Immature natural killer cell (primary cell): ENCODE results near the gene MPC2. TPM values are rescaled to one million over a fixed set of nuclear protein-coding genes. Genes with fewer than 3 reads are reported as not detected.
"Not testable (repeated sequence)": the region's sequence is repeated elsewhere in the genome, so short reads cannot be mapped to it uniquely, and the experiment has no call there.

Source experiments
- DNase-seq, 3 donors: peaks; one replicate each; pipeline ENCODE4 v3.0.0; 2022; ENCODE audit warnings: mixed read lengths in 1 of 3
- H3K27ac Mint-ChIP-seq, 6 donors: one replicate each; pipeline ENCODE4 v1.8.0; 2020; ENCODE audit warnings: mixed read lengths in 6 of 6, mild to moderate bottlenecking in 5 of 6, inconsistent platforms in 4 of 6, moderate library complexity in 3 of 6
- H3K27me3 Mint-ChIP-seq, 3 donors: one replicate each; pipeline ENCODE4 v1.8.0; 2020 to 2021; ENCODE audit warnings: low read depth in 3 of 3, mild to moderate bottlenecking in 3 of 3, mixed read lengths in 3 of 3, moderate library complexity in 3 of 3, inconsistent platforms in 1 of 3
- H3K36me3 Mint-ChIP-seq, 3 donors: one replicate each; pipeline ENCODE4 v1.8.0; 2020; ENCODE audit warnings: mixed read lengths in 3 of 3, inconsistent platforms in 2 of 3, mild to moderate bottlenecking in 2 of 3
- H3K4me1 Mint-ChIP-seq, 2 donors: one replicate each; pipeline ENCODE4 v1.8.0; 2020; ENCODE audit warnings: inconsistent platforms in 2 of 2, mild to moderate bottlenecking in 2 of 2, mixed read lengths in 2 of 2, moderate library complexity in 1 of 2
- H3K4me3 Mint-ChIP-seq, 5 donors: one replicate each; pipeline ENCODE4 v1.8.0; 2020; ENCODE audit warnings: mild to moderate bottlenecking in 5 of 5, mixed read lengths in 5 of 5, inconsistent platforms in 3 of 5, moderate library complexity in 3 of 5
- H3K9me3 Mint-ChIP-seq, 6 donors: one replicate each; pipeline ENCODE4 v1.8.0; 2020; ENCODE audit warnings: mild to moderate bottlenecking in 6 of 6, mixed read lengths in 6 of 6, inconsistent platforms in 4 of 6, moderate library complexity in 3 of 6
- polyA plus RNA-seq, 3 donors: library from polyadenylated mRNA; unstranded; fragments of 300-500 nt; fragmentation: Illumina TruSeq; gene quantifications; one replicate each; pipeline ENCODE4 v1.2.3, GENCODE V29; 2021

Gene MPC2
- polyA plus RNA-seq, 3 donors from 2014 or later: 76.5 to 119 (median 104) TPM

DNA sequence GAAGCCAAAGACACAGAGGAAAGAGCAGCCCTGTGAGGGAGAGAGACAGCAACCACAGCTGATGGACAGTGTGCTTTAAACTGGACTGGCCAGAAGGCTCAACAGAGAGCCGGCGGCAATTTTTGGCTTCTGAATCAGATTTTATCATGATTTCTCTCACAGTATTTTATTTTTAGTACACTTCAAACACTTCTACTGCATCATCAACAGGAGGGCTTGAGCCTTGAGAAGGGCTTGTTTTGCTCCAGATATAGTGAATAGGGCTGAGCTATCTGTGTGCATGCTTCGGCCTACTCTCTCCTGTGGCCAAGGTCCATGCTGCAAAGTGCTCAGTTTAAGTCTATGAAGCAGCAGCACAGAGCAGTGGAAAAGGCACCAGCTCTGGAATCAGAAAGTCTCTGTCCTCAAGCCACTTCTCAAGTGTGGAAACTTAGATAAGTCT lies 56.3 kb downstream of the MPC2 start:
- no peaks in the 10 kb centered on the region for H3K9me3 Mint-ChIP-seq
- H3K4me1 Mint-ChIP-seq: no peaks in the 10 kb centered on the region
- no peak for DNase-seq
- H3K27ac Mint-ChIP-seq: no peak overlapping the region
- peaks cover 0 to 4% (median 2%) of the 10 kb centered on the region in 3 donors for H3K27me3 Mint-ChIP-seq
- peaks cover 0 to 5% (median 0%) of the 10 kb centered on the region in 3 donors for H3K36me3 Mint-ChIP-seq
- no peak overlapping the region for H3K4me3 Mint-ChIP-seq

DNA sequence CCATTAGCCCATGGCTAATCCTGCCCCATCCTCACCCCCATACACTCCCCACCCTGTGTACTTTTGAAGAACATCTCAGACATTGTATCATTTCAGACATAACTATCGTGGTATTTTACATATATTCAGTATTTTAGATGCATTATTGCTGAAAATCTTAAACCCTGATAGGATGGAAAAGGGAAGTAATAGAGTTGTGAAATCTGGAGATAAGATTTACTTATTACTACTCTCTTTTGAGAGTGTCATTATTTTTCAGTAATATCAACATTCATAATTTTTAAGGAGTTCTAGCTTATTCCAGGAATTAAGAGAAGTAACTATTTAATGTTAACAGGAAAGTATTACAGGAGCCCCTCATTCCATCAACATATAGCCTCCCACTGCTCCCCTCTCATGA lies 57.4 kb downstream of the MPC2 start:
- H3K9me3 Mint-ChIP-seq: no peaks in the 10 kb centered on the region
- H3K27me3 Mint-ChIP-seq: peaks cover 0 to 4% (median 0%) of the 10 kb centered on the region in 3 donors
- no peaks in the 10 kb centered on the region for H3K36me3 Mint-ChIP-seq
- no peak for DNase-seq
- H3K4me3 Mint-ChIP-seq: no peak overlapping the region
- no peaks in the 10 kb centered on the region for H3K4me1 Mint-ChIP-seq
- no peak overlapping the region for H3K27ac Mint-ChIP-seq

DNA sequence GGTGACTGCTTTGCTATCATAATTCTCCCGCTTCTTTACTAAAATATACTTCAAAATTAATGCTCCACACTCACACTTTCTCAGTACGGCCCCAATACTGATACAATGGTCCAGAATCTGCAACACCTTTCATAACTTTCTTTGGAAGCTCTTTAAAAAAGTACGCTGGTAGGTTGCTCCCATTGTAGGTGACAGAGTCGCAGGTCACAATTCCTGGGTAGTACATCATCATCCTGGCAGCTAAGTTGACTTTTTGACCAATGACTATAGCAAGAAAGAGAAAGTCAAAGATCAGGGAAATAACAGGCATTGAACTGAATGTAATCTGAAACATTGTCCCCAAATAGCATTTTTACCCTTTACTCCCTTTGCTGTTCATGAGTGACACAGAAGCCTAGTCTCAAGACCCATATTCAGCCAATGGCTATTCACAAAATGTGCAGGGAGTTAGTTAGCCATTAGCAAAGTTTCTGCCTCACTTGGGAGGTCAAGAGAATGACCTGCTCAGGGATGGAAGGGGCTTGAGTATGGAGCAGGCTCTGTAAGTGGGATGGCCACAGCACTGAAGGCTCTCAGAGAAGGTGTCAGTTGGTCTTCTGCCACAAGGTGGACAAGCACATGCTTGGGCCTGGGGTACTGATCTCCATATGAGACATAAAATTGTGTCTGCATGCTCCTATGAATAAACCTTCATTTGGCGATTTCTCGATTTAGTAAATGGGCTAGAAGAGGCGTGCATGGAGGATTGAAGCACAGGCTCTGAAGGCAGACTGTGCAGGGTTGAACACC lies 58.3 kb downstream of the MPC2 start:
- no peaks in the 10 kb centered on the region for H3K36me3 Mint-ChIP-seq
- H3K9me3 Mint-ChIP-seq: no peaks in the 10 kb centered on the region
- no peaks in the 10 kb centered on the region for H3K27me3 Mint-ChIP-seq
- H3K4me1 Mint-ChIP-seq: no peaks in the 10 kb centered on the region
- no peak overlapping the region for H3K4me3 Mint-ChIP-seq
- no peak overlapping the region for H3K27ac Mint-ChIP-seq
- no peak for DNase-seq

DNA sequence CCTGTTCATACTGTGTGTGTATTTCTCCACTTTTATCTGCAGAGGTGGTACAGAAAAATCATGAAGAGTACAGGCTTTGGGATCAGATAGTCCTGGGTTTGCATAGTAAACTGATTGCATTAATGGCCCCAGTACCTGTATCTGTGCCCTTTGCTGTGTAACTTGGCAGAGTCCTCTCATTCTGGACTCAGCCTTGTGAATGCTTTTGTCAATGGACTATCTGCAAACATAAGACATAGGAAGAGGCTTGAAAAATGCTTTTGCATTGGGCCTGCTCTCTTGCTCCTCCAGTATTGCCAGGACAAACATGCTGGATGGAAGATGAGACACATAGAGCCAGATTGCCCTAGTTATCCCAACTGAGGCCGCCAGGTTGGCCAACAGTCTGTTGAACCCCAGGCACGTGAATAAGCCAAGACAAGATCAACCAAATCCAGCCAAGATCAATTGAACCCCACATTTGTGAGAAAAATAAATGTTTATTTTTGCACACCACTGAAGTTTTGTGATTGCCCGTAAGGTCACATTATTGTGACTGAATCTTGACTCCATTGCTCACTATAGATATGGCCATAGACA lies 60.2 kb downstream of the MPC2 start:
- Mint-ChIP-seq H3K27ac (no peak overlapping the region), H3K4me1 (no peaks in the 10 kb centered on the region), H3K9me3 (no peaks in the 10 kb centered on the region), H3K36me3 (no peaks in the 10 kb centered on the region), H3K27me3 (no peaks in the 10 kb centered on the region), H3K4me3 (no peak overlapping the region)
- no peak for DNase-seq

DNA sequence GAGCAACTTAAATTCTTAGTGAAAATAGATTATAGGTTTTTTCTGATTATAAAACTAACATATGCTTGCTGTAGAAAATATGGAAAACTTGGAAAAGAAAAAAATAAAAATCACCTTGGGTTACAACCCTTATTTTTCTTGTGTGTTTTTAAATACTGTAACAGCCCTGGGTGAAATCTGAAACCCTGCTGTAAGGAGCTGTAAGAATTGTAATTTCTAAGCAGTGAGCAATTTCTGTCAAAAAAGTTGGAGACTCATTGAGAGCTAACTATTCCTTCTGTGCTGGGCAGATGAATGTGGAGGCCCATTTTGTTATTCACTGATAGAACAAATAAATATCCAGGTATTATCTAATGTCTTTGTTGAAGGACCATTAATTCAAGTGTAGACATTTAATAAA lies 65.5 kb downstream of the MPC2 start:
- DNase-seq: no peak
- Mint-ChIP-seq H3K4me1 (no peaks in the 10 kb centered on the region), H3K36me3 (no peaks in the 10 kb centered on the region), H3K4me3 (no peak overlapping the region), H3K27me3 (no peaks in the 10 kb centered on the region), H3K27ac (no peak overlapping the region), H3K9me3 (no peaks in the 10 kb centered on the region)

DNA sequence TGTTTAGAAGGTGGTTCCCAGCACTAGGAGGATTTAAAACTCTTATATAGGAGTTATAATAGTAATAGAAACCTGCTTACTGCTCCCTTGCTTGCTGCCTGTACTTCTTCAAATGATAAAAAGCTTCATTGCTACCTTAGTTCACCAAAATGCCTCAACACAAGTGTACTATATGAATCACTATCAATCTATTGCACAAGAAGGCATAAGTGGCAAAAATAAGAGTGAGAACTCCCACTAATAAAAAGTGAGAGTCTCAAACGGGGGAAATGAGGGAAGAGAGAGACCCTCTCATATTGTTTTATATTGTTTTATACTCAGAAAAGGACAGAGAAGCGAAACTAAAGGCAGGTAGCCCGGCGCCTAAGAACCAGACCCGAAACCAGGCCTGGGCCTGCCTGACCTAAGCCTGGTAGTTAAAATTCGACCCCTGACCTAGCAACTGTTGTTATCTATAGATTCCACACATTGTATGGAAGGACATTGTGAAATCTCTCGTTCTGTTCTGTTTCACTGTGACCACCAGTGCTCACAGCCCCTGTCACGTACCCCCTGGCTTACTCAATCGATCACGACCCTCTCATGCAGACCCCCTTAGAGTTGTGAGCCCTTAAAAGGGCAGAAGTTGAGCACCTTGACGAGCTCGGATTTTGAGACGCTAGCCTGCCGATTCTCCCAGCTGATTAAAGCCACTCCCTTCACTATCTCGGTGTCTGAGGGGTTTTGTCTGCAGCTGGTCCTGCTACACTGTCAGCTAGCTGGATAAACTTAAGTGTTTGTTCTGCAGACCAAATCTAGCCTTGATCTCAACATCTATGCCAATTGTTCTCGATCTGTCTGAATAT lies 67.5 kb downstream of the MPC2 start:
- H3K9me3 Mint-ChIP-seq, H3K4me3 Mint-ChIP-seq, H3K4me1 Mint-ChIP-seq, DNase-seq, H3K36me3 Mint-ChIP-seq, H3K27ac Mint-ChIP-seq, H3K27me3 Mint-ChIP-seq: not testable (repeated sequence)

DNA sequence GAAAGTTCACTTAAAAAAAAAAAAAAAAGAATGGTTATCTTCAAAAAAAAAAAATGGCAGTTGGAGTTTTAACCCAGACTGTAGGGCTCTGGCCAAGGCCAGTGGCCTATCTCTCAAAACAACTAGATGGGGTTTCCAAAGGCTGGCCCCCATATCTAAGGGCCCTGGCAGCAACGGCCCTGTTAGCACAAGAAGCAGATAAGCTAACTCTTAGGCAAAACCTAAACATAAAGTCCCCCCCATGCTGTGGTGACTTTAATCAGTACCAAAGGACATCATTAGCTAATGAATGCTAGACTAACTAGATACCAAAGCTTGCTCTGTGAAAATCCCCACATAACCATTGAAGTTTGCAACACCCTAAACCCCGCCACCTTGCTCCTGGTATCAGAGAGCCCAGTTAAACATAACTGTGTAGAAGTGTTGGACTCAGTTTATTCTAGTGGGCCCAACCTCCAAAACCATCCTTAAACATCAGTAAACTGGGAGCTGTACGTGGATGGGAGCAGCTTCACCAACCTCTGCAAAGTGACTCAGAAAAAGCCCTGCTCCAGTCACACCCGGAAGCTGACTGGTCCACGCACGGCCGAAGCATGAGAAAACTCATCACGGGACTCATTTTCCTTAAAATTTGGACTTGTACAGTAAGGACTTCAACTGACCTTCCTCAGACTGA lies 70.0 kb downstream of the MPC2 start:
- not testable (repeated sequence) for H3K27me3 Mint-ChIP-seq, H3K9me3 Mint-ChIP-seq, H3K36me3 Mint-ChIP-seq, H3K27ac Mint-ChIP-seq, H3K4me1 Mint-ChIP-seq, DNase-seq, H3K4me3 Mint-ChIP-seq

Other genes starting within 250 kb of the MPC2 start
- gene MPZL1, start 215.1 kb downstream of the MPC2 start, polyA plus RNA-seq: 10 to 100 TPM in 2 of 3 donors, 1 to 10 TPM in 1; 6.8 to 14.3 (median 12.1) TPM
- not detected for gene ADCY10, start 22.9 kb downstream of the MPC2 start, polyA plus RNA-seq
- 10 to 100 TPM in 2 of 3 donors, 1 to 10 TPM in 1; 9.6 to 13.6 (median 10.3) TPM for gene DCAF6, start 389 bp downstream of the MPC2 start, polyA plus RNA-seq
- not detected for gene GPR161, start 199.9 kb upstream of the MPC2 start, polyA plus RNA-seq
- 10 to 100 TPM; 26.9 to 51.6 (median 51.4) TPM for gene TIPRL, start 241.9 kb upstream of the MPC2 start, polyA plus RNA-seq